HEK293 (cell line): ENCODE data around the gene EIF3B.

Experiments
- CTCF ChIA-PET: fragments of 350-600 bp; formaldehyde crosslinking; extraction: SDS; loops from one replicate; lab custom pipeline; 2021; ENCODE audit warnings: antibody characterized with exemption; lab: Yijun Ruan, JAX
- POLR2A ChIA-PET: fragments of 300-600 bp; formaldehyde crosslinking; extraction: SDS; loops from one replicate; lab custom pipeline; 2020; ENCODE audit warnings: antibody characterized with exemption, inconsistent platforms; lab: Yijun Ruan, JAX
- H3K27ac ChIP-seq: fragments of 200-500 bp; sonication (Bioruptor generic); 2 replicates; pipeline ENCODE4 v1.5.1; 2014; ENCODE audit warnings: low read depth, low read length, control low read depth, inconsistent platforms; ENCODE audit errors: extremely low read depth
- H3K36me3 ChIP-seq, 2 experiments: fragments of 200-500 bp in 1 of 2; sonication (Bioruptor generic) in 1 of 2; 1 replicate in 1 of 2; 2 replicates in 1 of 2; pipeline ENCODE4 v1.5.1; 2014 to 2017; ENCODE audit warnings: inconsistent platforms in 2 of 2, low read length in 2 of 2; ENCODE audit not compliant: control insufficient read depth in 2 of 2, insufficient read depth in 1 of 2
- H3K4me1 ChIP-seq: fragments of 200-500 bp; sonication (Bioruptor generic); 2 replicates; pipeline ENCODE4 v1.5.1; 2014; ENCODE audit warnings: mild to moderate bottlenecking, low read length, inconsistent platforms; ENCODE audit not compliant: control insufficient read depth, insufficient read depth
- H3K4me3 ChIP-seq: 2 replicates; pipeline ENCODE4 v1.5.1; 2011; ENCODE audit warnings: low read depth, mild to moderate bottlenecking, control low read depth, low read length, moderate library complexity
- H3K9me3 ChIP-seq: fragments of 200-500 bp; sonication (Bioruptor generic); 2 replicates; pipeline ENCODE4 v1.5.1; 2014; ENCODE audit warnings: low read depth, low read length, inconsistent platforms; ENCODE audit not compliant: control insufficient read depth, insufficient read depth
- ATF2 ChIP-seq: fragments of 450-650 bp; formaldehyde crosslinking; IDR thresholded peaks from 2 replicates; pipeline ENCODE4 v1.5.1; 2016; ENCODE audit warnings: missing biosample characterization, missing genetic modification characterization, low read depth
- GLI2 ChIP-seq: fragments of 450-650 bp; formaldehyde crosslinking; IDR thresholded peaks from 2 replicates; pipeline ENCODE4; 2017; ENCODE audit warnings: missing biosample characterization, missing genetic modification characterization, low read depth, borderline replicate concordance
- HOXC10 ChIP-seq: sonication (generic); formaldehyde crosslinking; IDR thresholded peaks from 2 replicates; pipeline ENCODE4 v1.8.1; 2023; ENCODE audit warnings: mild to moderate bottlenecking, missing genetic modification reagents
- HOXD13 ChIP-seq: sonication (generic); formaldehyde crosslinking; IDR thresholded peaks from 2 replicates; pipeline ENCODE4 v1.8.0; 2022; ENCODE audit warnings: missing genetic modification reagents, borderline replicate concordance
- KLF8 ChIP-seq: fragments of 450-650 bp; formaldehyde crosslinking; IDR thresholded peaks from 2 replicates; pipeline ENCODE4 v1.5.1; 2016; ENCODE audit warnings: missing biosample characterization, missing genetic modification characterization
- KLF9 ChIP-seq: fragments of 450-650 bp; formaldehyde crosslinking; IDR thresholded peaks from 2 replicates; pipeline ENCODE4 v1.5.1; 2016; ENCODE audit warnings: missing biosample characterization, missing genetic modification characterization, low read depth
- PATZ1 ChIP-seq: fragments of 450-650 bp; formaldehyde crosslinking; IDR thresholded peaks from 2 replicates; pipeline ENCODE4 v1.5.1; 2016; ENCODE audit warnings: missing biosample characterization, missing genetic modification characterization
- SP2 ChIP-seq: fragments of 450-650 bp; formaldehyde crosslinking; IDR thresholded peaks from 2 replicates; pipeline ENCODE4 v1.5.1; 2016; ENCODE audit warnings: missing biosample characterization, missing genetic modification characterization
- SP7 ChIP-seq: fragments of 450-650 bp; formaldehyde crosslinking; IDR thresholded peaks from 2 replicates; pipeline ENCODE4 v1.5.1; 2016; ENCODE audit warnings: missing biosample characterization, missing genetic modification characterization
- ZBTB17 ChIP-seq: fragments of 450-650 bp; formaldehyde crosslinking; IDR thresholded peaks from 2 replicates; pipeline ENCODE4 v1.5.1; 2016; ENCODE audit warnings: missing biosample characterization, missing genetic modification characterization
- ZNF423 ChIP-seq: fragments of 450-650 bp; formaldehyde crosslinking; IDR thresholded peaks from 2 replicates; pipeline ENCODE4 v1.5.1; 2016; ENCODE audit warnings: missing biosample characterization, missing genetic modification characterization
- ZNF571 ChIP-seq: fragments of 450-650 bp; formaldehyde crosslinking; IDR thresholded peaks from 2 replicates; pipeline ENCODE4 v1.5.0; 2017; ENCODE audit warnings: missing biosample characterization, missing genetic modification characterization
- ZNF585B ChIP-seq: fragments of 450-650 bp; formaldehyde crosslinking; IDR thresholded peaks from 2 replicates; pipeline ENCODE4 v1.5.1; 2016; ENCODE audit warnings: missing biosample characterization, missing genetic modification characterization
- ZNF664 ChIP-seq: fragments of 450-650 bp; formaldehyde crosslinking; IDR thresholded peaks from 2 replicates; pipeline ENCODE4 v1.5.1; 2016; ENCODE audit warnings: missing biosample characterization, missing genetic modification characterization
- ZNF837 ChIP-seq: fragments of 450-650 bp; formaldehyde crosslinking; IDR thresholded peaks from 2 replicates; pipeline ENCODE4 v1.5.1; 2016; ENCODE audit warnings: missing biosample characterization, missing genetic modification characterization
- ZSCAN23 ChIP-seq: fragments of 450-650 bp; formaldehyde crosslinking; IDR thresholded peaks from 2 replicates; pipeline ENCODE4 v1.5.1; 2016; ENCODE audit warnings: missing biosample characterization, missing genetic modification characterization
- ZXDB ChIP-seq: fragments of 450-650 bp; formaldehyde crosslinking; IDR thresholded peaks from 2 replicates; pipeline ENCODE4 v1.5.1; 2016; ENCODE audit warnings: missing biosample characterization, missing genetic modification characterization
- TF ChIP-seq, protein P1 (sequence below): fragments of 450-650 bp; formaldehyde crosslinking; IDR thresholded peaks from 2 replicates; pipeline ENCODE4 v1.5.1; 2016; ENCODE audit warnings: missing biosample characterization, missing genetic modification characterization
- TF ChIP-seq, protein P2 (sequence below): fragments of 450-650 bp; formaldehyde crosslinking; IDR thresholded peaks from 2 replicates; pipeline ENCODE4 v1.5.1; 2016; ENCODE audit warnings: missing biosample characterization, missing genetic modification characterization
- TF ChIP-seq, protein P3 (sequence below): fragments of 450-650 bp; formaldehyde crosslinking; IDR thresholded peaks from 2 replicates; pipeline ENCODE4 v1.5.1; 2017; ENCODE audit warnings: missing biosample characterization, missing genetic modification characterization

Gene EIF3B

GRCh38 chr7:2357165-2357564 is 2.5 kb downstream of the EIF3B start:
- no peak overlapping the region; the same call in 1 of the 2 replicates for H3K4me3 ChIP-seq
- TF ChIP-seq KLF8 = no peak
- TF ChIP-seq, protein P1, sequence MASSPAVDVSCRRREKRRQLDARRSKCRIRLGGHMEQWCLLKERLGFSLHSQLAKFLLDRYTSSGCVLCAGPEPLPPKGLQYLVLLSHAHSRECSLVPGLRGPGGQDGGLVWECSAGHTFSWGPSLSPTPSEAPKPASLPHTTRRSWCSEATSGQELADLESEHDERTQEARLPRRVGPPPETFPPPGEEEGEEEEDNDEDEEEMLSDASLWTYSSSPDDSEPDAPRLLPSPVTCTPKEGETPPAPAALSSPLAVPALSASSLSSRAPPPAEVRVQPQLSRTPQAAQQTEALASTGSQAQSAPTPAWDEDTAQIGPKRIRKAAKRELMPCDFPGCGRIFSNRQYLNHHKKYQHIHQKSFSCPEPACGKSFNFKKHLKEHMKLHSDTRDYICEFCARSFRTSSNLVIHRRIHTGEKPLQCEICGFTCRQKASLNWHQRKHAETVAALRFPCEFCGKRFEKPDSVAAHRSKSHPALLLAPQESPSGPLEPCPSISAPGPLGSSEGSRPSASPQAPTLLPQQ (tag by site-specific recombination) = 0 out of 2 replicates have a peak, but pooled peaks have one; percentile 17
- peaks cover 17 to 52% of the 10 kb centered on the region in 2 experiments for H3K36me3 ChIP-seq
- H3K27ac ChIP-seq = no peak overlapping the region
- H3K9me3 ChIP-seq = no peaks in the 10 kb centered on the region
- ChIA-PET CTCF (interaction anchor here (0.6 to 0.7 kb wide), 2 partner anchors 111 to 778 kb away, joined by 3 read pairs; no protein-coding TSS in a partner anchor), POLR2A (interaction anchor here (0.6 kb wide), 1 partner anchor 25 kb away, joined by 3 read pairs; no protein-coding TSS in a partner anchor)
- H3K4me1 ChIP-seq = peaks cover 19% of the 10 kb centered on the region

GRCh38 chr7:2357571-2357970 is 2.9 kb downstream of the EIF3B start:
- peaks cover 18 to 56% of the 10 kb centered on the region in 2 experiments for H3K36me3 ChIP-seq
- H3K9me3 ChIP-seq = no peaks in the 10 kb centered on the region
- TF ChIP-seq GLI2 (tag by site-specific recombination) = no peak
- no peak for TF ChIP-seq PATZ1 (tag by site-specific recombination)
- TF ChIP-seq SP2 (tag by site-specific recombination) = no peak
- no peak for TF ChIP-seq ZSCAN23 (tag by site-specific recombination)
- no peak for TF ChIP-seq ZNF837 (tag by site-specific recombination)
- TF ChIP-seq ZBTB17 (tag by site-specific recombination) = no peak
- TF ChIP-seq ZNF571 (tag by site-specific recombination) = no peak
- TF ChIP-seq, protein P2, sequence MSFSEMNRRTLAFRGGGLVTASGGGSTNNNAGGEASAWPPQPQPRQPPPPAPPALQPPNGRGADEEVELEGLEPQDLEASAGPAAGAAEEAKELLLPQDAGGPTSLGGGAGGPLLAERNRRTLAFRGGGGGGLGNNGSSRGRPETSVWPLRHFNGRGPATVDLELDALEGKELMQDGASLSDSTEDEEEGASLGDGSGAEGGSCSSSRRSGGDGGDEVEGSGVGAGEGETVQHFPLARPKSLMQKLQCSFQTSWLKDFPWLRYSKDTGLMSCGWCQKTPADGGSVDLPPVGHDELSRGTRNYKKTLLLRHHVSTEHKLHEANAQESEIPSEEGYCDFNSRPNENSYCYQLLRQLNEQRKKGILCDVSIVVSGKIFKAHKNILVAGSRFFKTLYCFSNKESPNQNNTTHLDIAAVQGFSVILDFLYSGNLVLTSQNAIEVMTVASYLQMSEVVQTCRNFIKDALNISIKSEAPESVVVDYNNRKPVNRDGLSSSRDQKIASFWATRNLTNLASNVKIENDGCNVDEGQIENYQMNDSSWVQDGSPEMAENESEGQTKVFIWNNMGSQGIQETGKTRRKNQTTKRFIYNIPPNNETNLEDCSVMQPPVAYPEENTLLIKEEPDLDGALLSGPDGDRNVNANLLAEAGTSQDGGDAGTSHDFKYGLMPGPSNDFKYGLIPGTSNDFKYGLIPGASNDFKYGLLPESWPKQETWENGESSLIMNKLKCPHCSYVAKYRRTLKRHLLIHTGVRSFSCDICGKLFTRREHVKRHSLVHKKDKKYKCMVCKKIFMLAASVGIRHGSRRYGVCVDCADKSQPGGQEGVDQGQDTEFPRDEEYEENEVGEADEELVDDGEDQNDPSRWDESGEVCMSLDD (tag by site-specific recombination) = no peak
- no peak for TF ChIP-seq ZXDB (tag by site-specific recombination)
- TF ChIP-seq HOXD13 (CRISPR knock-in tag) = no peak
- TF ChIP-seq ZNF423 (tag by site-specific recombination) = no peak
- no peak for TF ChIP-seq SP7 (tag by site-specific recombination)
- no peak overlapping the region for H3K4me3 ChIP-seq
- peaks cover 19% of the 10 kb centered on the region for H3K4me1 ChIP-seq
- CTCF ChIA-PET = interaction anchor here (0.6 to 0.7 kb wide), 2 partner anchors 112 to 779 kb away, joined by 3 read pairs; no protein-coding TSS in a partner anchor
- POLR2A ChIA-PET = interaction anchor here (0.6 kb wide), 1 partner anchor 25 kb away, joined by 3 read pairs; no protein-coding TSS in a partner anchor
- H3K27ac ChIP-seq = no peak overlapping the region

DNA sequence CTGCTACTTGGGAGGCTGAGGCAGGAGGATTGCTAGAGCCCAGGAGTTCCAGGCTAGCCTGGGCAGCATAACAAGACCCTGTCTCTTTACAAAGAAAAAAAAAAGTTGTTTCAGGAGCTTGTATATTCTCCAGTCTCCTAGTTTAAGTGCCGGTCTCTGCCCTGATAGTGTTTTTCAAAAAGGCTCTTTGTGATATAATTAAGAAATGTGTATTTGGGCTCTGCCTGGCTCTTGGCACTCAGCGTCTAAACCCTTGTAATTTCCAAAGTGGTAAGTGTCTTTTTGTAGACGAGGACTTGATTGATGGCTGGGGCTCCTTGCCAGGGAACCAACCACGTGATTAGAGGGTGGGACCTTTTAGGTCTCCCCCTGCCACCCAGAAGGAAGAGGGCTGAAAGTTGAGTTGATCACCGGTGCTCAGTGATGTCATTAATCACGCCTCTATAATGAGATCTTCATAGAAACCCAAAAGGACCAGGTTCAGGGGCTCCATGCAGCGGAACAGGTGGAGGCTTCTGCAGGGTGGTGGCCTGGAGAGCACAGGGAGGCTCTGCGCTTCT is 4.4 kb downstream of the EIF3B start:
- H3K4me1 ChIP-seq = peaks cover 19% of the 10 kb centered on the region
- POLR2A ChIA-PET = no interaction called here
- CTCF ChIA-PET = interaction anchor here (0.6 kb wide), 1 partner anchor 12 kb away, joined by 4 read pairs; no protein-coding TSS in a partner anchor
- no peaks in the 10 kb centered on the region for H3K9me3 ChIP-seq
- peak overlapping the region; percentile 45 for H3K27ac ChIP-seq
- H3K36me3 ChIP-seq = peaks cover 32 to 68% of the 10 kb centered on the region in 2 experiments
- no peak overlapping the region for H3K4me3 ChIP-seq
- TF ChIP-seq ZNF585B (no peak), KLF9 (tag by site-specific recombination) (no peak), ATF2 (tag by site-specific recombination) (peak; percentile 64), ZNF664 (tag by site-specific recombination) (no peak), HOXC10 (CRISPR knock-in tag) (no peak)
- TF ChIP-seq, protein P3, sequence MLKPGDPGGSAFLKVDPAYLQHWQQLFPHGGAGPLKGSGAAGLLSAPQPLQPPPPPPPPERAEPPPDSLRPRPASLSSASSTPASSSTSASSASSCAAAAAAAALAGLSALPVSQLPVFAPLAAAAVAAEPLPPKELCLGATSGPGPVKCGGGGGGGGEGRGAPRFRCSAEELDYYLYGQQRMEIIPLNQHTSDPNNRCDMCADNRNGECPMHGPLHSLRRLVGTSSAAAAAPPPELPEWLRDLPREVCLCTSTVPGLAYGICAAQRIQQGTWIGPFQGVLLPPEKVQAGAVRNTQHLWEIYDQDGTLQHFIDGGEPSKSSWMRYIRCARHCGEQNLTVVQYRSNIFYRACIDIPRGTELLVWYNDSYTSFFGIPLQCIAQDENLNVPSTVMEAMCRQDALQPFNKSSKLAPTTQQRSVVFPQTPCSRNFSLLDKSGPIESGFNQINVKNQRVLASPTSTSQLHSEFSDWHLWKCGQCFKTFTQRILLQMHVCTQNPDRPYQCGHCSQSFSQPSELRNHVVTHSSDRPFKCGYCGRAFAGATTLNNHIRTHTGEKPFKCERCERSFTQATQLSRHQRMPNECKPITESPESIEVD = peak; percentile 90
